PC-9 (cell line): ENCODE measurements around the gene PCDH15. TPM values are rescaled to one million over a fixed set of nuclear protein-coding genes. Genes with fewer than 3 reads are reported as not detected.

Experiments
- BruUV-seq: library from RNA; stranded (reverse); fragments of 400-500 nt; replicated peaks from 2 replicates; lab custom pipeline; 2021; lab: Mats Ljungman, UMichigan
- CTCF ChIA-PET: fragments of 300-600 bp; sonication (Branson Sonifier 250); formaldehyde crosslinking; loops from one replicate; lab custom pipeline; 2022; ENCODE audit warnings: antibody characterized with exemption; lab: Charles Lee
- POLR2A ChIA-PET: fragments of 300-600 bp; sonication (Branson Sonifier 250); formaldehyde crosslinking; loops from one replicate; lab custom pipeline; 2022; ENCODE audit warnings: antibody characterized with exemption; ENCODE audit not compliant: unreplicated experiment; lab: Charles Lee
- DNase-seq, 2 experiments: peaks; one replicate each; pipeline versions ENCODE4 v3.0.0 to v3.0.0-alpha.2; 2015 to 2022; ENCODE audit warnings: mixed read lengths in 1 of 2
- H2AFZ ChIP-seq: fragments of 200-600 bp; sonication (generic); 2 replicates; pipeline ENCODE4 v1.8.1; 2017; ENCODE audit warnings: antibody characterized with exemption
- H3F3A ChIP-seq: fragments of 200-600 bp; sonication (generic); 2 replicates; pipeline ENCODE4 v1.8.1; 2017; ENCODE audit warnings: antibody characterized with exemption, mild to moderate bottlenecking, low read depth; ENCODE audit not compliant: insufficient read depth
- H3K27ac ChIP-seq: fragments of 200-600 bp; sonication (generic); 2 replicates; pipeline ENCODE4 v1.6.1; 2016; ENCODE audit warnings: mixed run types
- H3K27me3 ChIP-seq: fragments of 200-600 bp; sonication (generic); 2 replicates; pipeline ENCODE4 v1.6.1; 2016; ENCODE audit warnings: low read depth, mixed run types; ENCODE audit not compliant: insufficient read depth
- H3K36me3 ChIP-seq: fragments of 200-600 bp; sonication (generic); 2 replicates; pipeline ENCODE4 v1.6.1; 2016; ENCODE audit warnings: low read depth, mixed run types
- H3K4me1 ChIP-seq: fragments of 200-600 bp; sonication (generic); replicated peaks from 2 replicates; pipeline ENCODE4 v1.6.1; 2016; ENCODE audit warnings: mixed run types; ENCODE audit not compliant: insufficient read depth
- H3K4me2 ChIP-seq: fragments of 200-600 bp; sonication (generic); 2 replicates; pipeline ENCODE4 v1.6.1; 2017; ENCODE audit warnings: mixed run types
- H3K4me3 ChIP-seq: fragments of 200-600 bp; sonication (generic); 2 replicates; pipeline ENCODE4 v1.6.1; 2016; ENCODE audit warnings: mixed run types
- H3K79me2 ChIP-seq: fragments of 200-600 bp; sonication (generic); 2 replicates; pipeline ENCODE4 v1.6.1; 2017; ENCODE audit warnings: low read depth, mixed run types
- H3K9me2 ChIP-seq: fragments of 200-600 bp; sonication (generic); 2 replicates; pipeline ENCODE4 v1.8.1; 2017; ENCODE audit warnings: mild to moderate bottlenecking; ENCODE audit not compliant: insufficient read depth
- H3K9me3 ChIP-seq: fragments of 200-600 bp; sonication (generic); 2 replicates; pipeline ENCODE4 v1.8.1; 2016; ENCODE audit warnings: low read depth; ENCODE audit not compliant: insufficient read depth
- H4K20me1 ChIP-seq: fragments of 200-600 bp; sonication (generic); 2 replicates; pipeline ENCODE4 v1.8.1; 2017; ENCODE audit not compliant: insufficient read depth
- CTCF ChIP-seq: fragments of 200-600 bp; sonication (generic); conservative IDR thresholded peaks from 2 replicates; pipeline ENCODE4 v1.6.1; 2017; ENCODE audit warnings: mixed run types, antibody characterized with exemption, mild to moderate bottlenecking, moderate library complexity
- EZH2 ChIP-seq: fragments of 200-600 bp; sonication (generic); IDR thresholded peaks from 2 replicates; pipeline ENCODE4 v1.8.0; 2017; ENCODE audit warnings: antibody characterized with exemption, low read depth
- intact Hi-C: fragments of 100-400 bp; cut with micrococcal nuclease; formaldehyde crosslinking; loops from one replicate; pipeline ENCODE4 v1.10.0; 2022; ENCODE audit not compliant: unreplicated experiment
- total RNA-seq: library from RNA; stranded (reverse); gene quantifications from 2 replicates; pipeline ENCODE4 v1.2.3, GENCODE V29; 2021

PCDH15 gene
- total RNA-seq, 1 experiment from 2014 or later = not detected

- Histone ChIP-seq H3K4me3 (no peak overlapping the region), H2AFZ (no peak overlapping the region), H3K9me3 (no peaks in the 10 kb centered on the region; the same call in 1 of the 2 replicates), H3K27me3 (no peaks in the 10 kb centered on the region), H3K9me2 (no peaks in the 10 kb centered on the region), H3K79me2 (no peaks in the 10 kb centered on the region), H3F3A (no peaks in the 10 kb centered on the region), H4K20me1 (no peaks in the 10 kb centered on the region), H3K27ac (no peak overlapping the region), H3K4me2 (no peak overlapping the region), H3K4me1 (no peaks in the 10 kb centered on the region), H3K36me3 (no peaks in the 10 kb centered on the region)
- TF ChIP-seq CTCF = no peak
- no peak for DNase-seq
- ChIA-PET POLR2A (no interaction called here), CTCF (no interaction called here)
- intact Hi-C loops = no loop called here
- no TSS peak for BruUV-seq
Observed at GRCh38 chr10:54094321-54094720, 706.7 kb downstream of the PCDH15 start.

- H4K20me1 ChIP-seq = no peaks in the 10 kb centered on the region
- intact Hi-C loops = no loop called here
- H3K27ac ChIP-seq = no peak overlapping the region
- H2AFZ ChIP-seq = no peak overlapping the region
- TF ChIP-seq EZH2 (no peak), CTCF (no peak)
- H3K4me1 ChIP-seq = no peaks in the 10 kb centered on the region
- no peaks in the 10 kb centered on the region for H3F3A ChIP-seq
- no peaks in the 10 kb centered on the region for H3K36me3 ChIP-seq
- ChIA-PET CTCF (no interaction called here), POLR2A (no interaction called here)
- no peaks in the 10 kb centered on the region for H3K27me3 ChIP-seq
- H3K4me3 ChIP-seq = no peak overlapping the region
- H3K79me2 ChIP-seq = no peaks in the 10 kb centered on the region
- no peaks in the 10 kb centered on the region for H3K9me3 ChIP-seq
- no TSS peak for BruUV-seq
- DNase-seq = no peak
- H3K9me2 ChIP-seq = no peaks in the 10 kb centered on the region
- no peak overlapping the region for H3K4me2 ChIP-seq
Observed at GRCh38 chr10:54091237-54091636, 709.8 kb downstream of the PCDH15 start.

- no peaks in the 10 kb centered on the region for H3K79me2 ChIP-seq
- no TSS peak for BruUV-seq
- TF ChIP-seq CTCF (no peak), EZH2 (no peak)
- intact Hi-C loops = no loop called here
- no peaks in the 10 kb centered on the region for H3K36me3 ChIP-seq
- CTCF ChIA-PET = no interaction called here
- H3K9me3 ChIP-seq = no peaks in the 10 kb centered on the region
- no peaks in the 10 kb centered on the region for H3K4me1 ChIP-seq
- no peaks in the 10 kb centered on the region for H3K9me2 ChIP-seq
- no peaks in the 10 kb centered on the region for H4K20me1 ChIP-seq
- H3K4me2 ChIP-seq = no peak overlapping the region
- H3K4me3 ChIP-seq = no peak overlapping the region
- DNase-seq = no peak
- H2AFZ ChIP-seq = no peak overlapping the region
- H3K27me3 ChIP-seq = no peaks in the 10 kb centered on the region
- POLR2A ChIA-PET = interaction anchor here (0.6 kb wide), 1 partner anchor 367 kb away, joined by 7 read pairs; no protein-coding TSS in a partner anchor
- H3K27ac ChIP-seq = no peak overlapping the region
- no peaks in the 10 kb centered on the region for H3F3A ChIP-seq
Observed at GRCh38 chr10:54081950-54082349, 719.1 kb downstream of the PCDH15 start.
